GM19351 (cell line): ENCODE data around the gene ITIH5.

Source experiments
- ATAC-seq: cut with Tn5 transposase; IDR thresholded peaks from one replicate; pipeline ENCODE4 v1.9.1; 2021; ENCODE audit warnings: mild to moderate bottlenecking, moderate library complexity; ENCODE audit not compliant: unreplicated experiment

Gene ITIH5

GRCh38 chr10:7589748-7590147 is 77.0 kb downstream of the ITIH5 start:
- ATAC-seq: no peak

- ATAC-seq: no peak
Measured at GRCh38 chr10:7587865-7588188, 78.9 kb downstream of the ITIH5 start.

- no peak for ATAC-seq
Measured at GRCh38 chr10:7587168-7587864, 79.5 kb downstream of the ITIH5 start.

- no peak for ATAC-seq
Measured at GRCh38 chr10:7585228-7585627, 81.5 kb downstream of the ITIH5 start.

- no peak for ATAC-seq
Measured at GRCh38 chr10:7583626-7584025, 83.1 kb downstream of the ITIH5 start.

- ATAC-seq: no peak
Measured at GRCh38 chr10:7580520-7580919, 86.2 kb downstream of the ITIH5 start.

GRCh38 chr10:7579681-7580080 is 87.1 kb downstream of the ITIH5 start:
- ATAC-seq: no peak

- no peak for ATAC-seq
Measured at GRCh38 chr10:7577579-7577978, 89.2 kb downstream of the ITIH5 start.

- no peak for ATAC-seq
Measured at GRCh38 chr10:7577176-7577575, 89.6 kb downstream of the ITIH5 start.

GRCh38 chr10:7576340-7576739 is 90.4 kb downstream of the ITIH5 start:
- ATAC-seq: no peak

- ATAC-seq: no peak
Measured at GRCh38 chr10:7572391-7572790, 94.4 kb downstream of the ITIH5 start.

- no peak for ATAC-seq
Measured at GRCh38 chr10:7571981-7572380, 94.8 kb downstream of the ITIH5 start.

GRCh38 chr10:7567911-7568620 is 98.7 kb downstream of the ITIH5 start:
- no peak for ATAC-seq

GRCh38 chr10:7566891-7567290 is 99.9 kb downstream of the ITIH5 start:
- ATAC-seq: no peak

GRCh38 chr10:7565871-7566270 is 100.9 kb downstream of the ITIH5 start:
- ATAC-seq: no peak

GRCh38 chr10:7563770-7564169 is 103.0 kb downstream of the ITIH5 start:
- no peak for ATAC-seq

- ATAC-seq: no peak
Measured at GRCh38 chr10:7563368-7563767, 103.4 kb downstream of the ITIH5 start.

GRCh38 chr10:7561985-7562384 is 104.8 kb downstream of the ITIH5 start:
- ATAC-seq: no peak

- no peak for ATAC-seq
Measured at GRCh38 chr10:7561216-7561893, 105.4 kb downstream of the ITIH5 start.

- no peak for ATAC-seq
Measured at GRCh38 chr10:7560519-7560918, 106.2 kb downstream of the ITIH5 start.

- ATAC-seq: no peak
Measured at GRCh38 chr10:7559386-7559785, 107.4 kb downstream of the ITIH5 start.

- no peak for ATAC-seq
Measured at GRCh38 chr10:7558036-7558435, 108.7 kb downstream of the ITIH5 start.
